Activated naive CD8-positive, alpha-beta T cell treated with anti-CD3 and anti-CD28 coated beads for 36 hours (primary cell): ENCODE measurements around the gene RAP1GDS1. TPM values are rescaled to one million over a fixed set of nuclear protein-coding genes. Genes with fewer than 3 reads are reported as not detected.
"Not testable (repeated sequence)": the region's sequence is repeated elsewhere in the genome, so short reads cannot be mapped to it uniquely, and the experiment has no call there.

Source experiments
- DNase-seq: peaks from one replicate; pipeline ENCODE4 v3.0.0; 2021
- H3K27ac Mint-ChIP-seq: one replicate; pipeline ENCODE4 v1.8.0; 2022; ENCODE audit warnings: mild to moderate bottlenecking, moderate library complexity, mixed read lengths
- H3K27me3 Mint-ChIP-seq: one replicate; pipeline ENCODE4 v1.8.0; 2022; ENCODE audit warnings: mild to moderate bottlenecking, mixed read lengths
- H3K36me3 Mint-ChIP-seq: one replicate; pipeline ENCODE4 v1.8.0; 2021; ENCODE audit warnings: mild to moderate bottlenecking, mixed read lengths
- H3K4me1 Mint-ChIP-seq: one replicate; pipeline ENCODE4 v1.8.0; 2021; ENCODE audit warnings: mixed read lengths
- H3K4me3 Mint-ChIP-seq: one replicate; pipeline ENCODE4 v1.8.0; 2022; ENCODE audit warnings: mild to moderate bottlenecking, moderate library complexity, mixed read lengths
- H3K9me3 Mint-ChIP-seq: one replicate; pipeline ENCODE4 v1.8.0; 2022; ENCODE audit warnings: mixed read lengths
- total RNA-seq, 2 experiments: library from RNA; stranded (reverse); gene quantifications; one replicate each; pipeline ENCODE4 v1.2.3, GENCODE V29; 2021

RAP1GDS1 gene
- total RNA-seq, 2 experiments from 2014 or later: 61.8 to 62.6 TPM

DNA sequence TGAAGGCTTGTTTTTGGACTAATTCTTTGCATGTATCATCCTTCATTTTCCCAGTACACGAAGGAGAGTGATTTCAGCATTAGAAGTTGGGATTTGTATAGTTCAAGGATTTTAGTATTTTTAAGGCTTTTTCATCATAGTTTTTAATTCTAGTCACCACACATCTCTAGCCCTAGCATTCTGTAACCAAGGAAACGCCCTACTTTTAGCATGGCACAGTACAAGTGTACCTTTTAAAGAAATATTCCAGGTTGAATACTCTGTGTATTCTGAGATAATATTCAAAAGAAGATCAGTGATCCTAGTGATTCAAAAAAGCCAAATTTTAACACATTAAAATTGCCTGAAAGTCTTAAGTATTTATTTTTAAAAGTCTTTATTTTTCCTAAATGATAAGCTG, 150.5 kb downstream of the RAP1GDS1 start:
- Mint-ChIP-seq H3K4me1 (peaks cover 4% of the 10 kb centered on the region), H3K27ac (no peak overlapping the region), H3K9me3 (peaks cover 6% of the 10 kb centered on the region), H3K27me3 (no peaks in the 10 kb centered on the region), H3K4me3 (no peak overlapping the region), H3K36me3 (peaks cover 42% of the 10 kb centered on the region)
- no peak for DNase-seq

DNA sequence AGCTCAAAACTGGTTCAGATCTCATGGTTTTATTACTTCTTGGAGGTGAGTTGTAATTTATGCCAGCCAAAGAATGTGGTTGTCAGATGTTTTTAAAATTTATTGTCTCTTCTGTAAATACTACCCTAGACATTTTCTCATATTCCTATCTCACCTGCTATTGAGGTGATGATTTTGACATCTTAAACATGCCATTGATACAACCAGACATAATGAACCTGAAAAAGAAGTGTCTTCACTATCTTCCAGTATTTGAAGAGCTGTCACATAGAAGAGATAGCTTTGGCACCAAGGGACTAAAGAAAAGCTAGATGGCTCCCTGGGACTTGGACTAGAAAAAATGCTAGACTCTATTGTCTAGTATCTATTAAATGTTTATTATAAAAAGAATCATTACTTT, 155.7 kb downstream of the RAP1GDS1 start:
- Mint-ChIP-seq H3K27ac (no peak overlapping the region), H3K27me3 (no peaks in the 10 kb centered on the region), H3K9me3 (peaks cover 6% of the 10 kb centered on the region), H3K4me3 (no peak overlapping the region), H3K4me1 (no peaks in the 10 kb centered on the region), H3K36me3 (peaks cover 39% of the 10 kb centered on the region)
- DNase-seq: no peak

DNA sequence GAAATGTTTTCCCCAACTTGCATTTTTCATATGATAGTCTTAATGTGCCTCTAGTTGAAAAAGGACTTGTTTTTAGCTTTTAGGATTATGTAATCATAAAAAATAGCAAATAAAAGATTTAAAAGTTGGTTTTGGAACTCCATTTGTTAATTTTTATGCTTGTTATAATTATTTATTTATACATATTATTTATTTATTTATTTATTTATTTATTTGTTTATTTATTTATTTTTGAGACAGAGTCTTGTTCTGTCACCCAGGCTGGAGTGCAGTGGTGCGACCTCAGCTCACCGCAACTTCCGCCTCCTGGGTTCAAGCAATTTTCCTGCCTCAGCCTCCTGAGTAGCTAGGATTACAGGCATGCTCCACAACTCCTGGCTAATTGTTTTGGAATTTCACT, 159.0 kb downstream of the RAP1GDS1 start:
- not testable (repeated sequence) for H3K27me3 Mint-ChIP-seq, H3K4me3 Mint-ChIP-seq, DNase-seq, H3K4me1 Mint-ChIP-seq, H3K27ac Mint-ChIP-seq, H3K9me3 Mint-ChIP-seq
- H3K36me3 Mint-ChIP-seq: peaks cover 52% of the 10 kb centered on the region

DNA sequence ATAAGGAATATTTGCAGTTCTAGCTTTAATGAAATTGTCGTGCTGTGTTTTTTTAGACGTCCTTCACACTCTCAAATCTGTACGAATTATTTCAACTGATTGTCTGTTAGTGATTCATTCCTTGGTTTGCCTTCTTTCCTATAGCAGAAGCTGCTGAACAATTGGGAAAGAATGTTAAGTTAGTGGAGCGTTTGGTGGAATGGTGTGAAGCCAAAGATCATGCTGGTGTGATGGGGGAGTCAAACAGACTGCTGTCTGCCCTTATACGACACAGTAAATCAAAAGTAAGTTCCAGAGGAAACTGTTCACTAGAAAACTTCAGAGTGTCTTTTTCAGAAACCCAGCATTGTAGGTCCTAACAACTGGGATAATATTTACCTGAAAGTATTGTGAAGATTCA, 159.9 kb downstream of the RAP1GDS1 start:
- H3K27me3 Mint-ChIP-seq: no peaks in the 10 kb centered on the region
- no peak overlapping the region for H3K4me3 Mint-ChIP-seq
- no peak for DNase-seq
- H3K4me1 Mint-ChIP-seq: peaks cover 11% of the 10 kb centered on the region
- peaks cover 59% of the 10 kb centered on the region for H3K36me3 Mint-ChIP-seq
- H3K9me3 Mint-ChIP-seq: peaks cover 8% of the 10 kb centered on the region
- H3K27ac Mint-ChIP-seq: no peak overlapping the region

DNA sequence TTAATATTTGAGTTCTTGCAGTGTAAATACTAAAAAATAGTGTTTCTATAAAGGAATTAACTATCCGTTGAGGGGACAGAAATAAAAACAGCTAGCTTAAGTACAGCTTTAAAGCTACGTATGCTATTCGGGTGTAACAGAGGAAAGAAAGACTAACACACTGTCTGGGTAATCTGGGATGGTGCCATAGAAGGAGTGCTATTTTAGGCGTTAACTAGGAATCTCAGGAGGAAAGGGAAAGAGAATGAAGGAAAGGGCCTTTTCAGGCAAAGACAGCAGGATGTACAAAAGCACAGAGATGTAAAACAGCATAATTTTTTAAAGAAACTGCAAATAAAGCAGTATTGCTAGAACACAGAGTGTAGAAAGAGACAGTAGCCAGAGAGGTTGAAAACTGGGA, 161.8 kb downstream of the RAP1GDS1 start:
- Mint-ChIP-seq H3K4me3 (no peak overlapping the region), H3K27ac (no peak overlapping the region), H3K27me3 (no peaks in the 10 kb centered on the region), H3K36me3 (peaks cover 66% of the 10 kb centered on the region), H3K9me3 (peaks cover 13% of the 10 kb centered on the region), H3K4me1 (peaks cover 24% of the 10 kb centered on the region)
- no peak for DNase-seq

DNA sequence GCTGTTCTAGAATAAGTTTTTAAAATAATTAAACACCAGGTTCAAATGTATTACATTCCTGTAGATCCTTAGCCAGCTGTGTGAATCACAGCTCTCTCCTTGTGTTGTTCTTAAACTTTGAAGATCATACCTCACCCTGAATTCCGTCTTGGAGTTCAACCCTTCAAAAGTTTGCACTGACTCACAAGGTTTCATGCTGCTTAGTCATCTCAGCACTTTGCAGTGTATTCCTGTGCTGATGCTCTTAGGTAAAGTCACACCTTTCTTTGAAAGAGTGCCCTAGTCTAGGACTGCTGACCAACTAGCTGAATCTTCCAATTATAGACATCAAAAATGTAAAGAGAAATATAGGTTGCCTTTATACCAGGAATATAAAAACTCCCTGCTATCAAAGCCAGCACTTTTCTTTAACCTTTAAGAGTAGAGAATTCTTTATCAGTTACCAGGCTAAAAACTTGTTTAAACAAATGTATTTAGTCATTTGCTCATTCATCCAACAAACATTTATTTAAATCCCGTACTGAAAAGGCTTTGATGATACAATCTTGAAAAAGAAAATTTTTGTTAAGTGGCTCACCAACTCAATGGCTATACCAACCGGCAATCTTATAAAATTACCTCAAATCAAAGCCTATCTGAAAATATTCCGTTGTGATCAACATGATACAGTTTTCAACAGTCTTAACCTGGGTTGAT, 169.7 kb downstream of the RAP1GDS1 start:
- no peak for DNase-seq
- Mint-ChIP-seq H3K9me3 (peaks cover 8% of the 10 kb centered on the region), H3K4me3 (no peak overlapping the region), H3K27ac (no peak overlapping the region), H3K27me3 (no peaks in the 10 kb centered on the region), H3K36me3 (peaks cover 33% of the 10 kb centered on the region), H3K4me1 (peaks cover 18% of the 10 kb centered on the region)

DNA sequence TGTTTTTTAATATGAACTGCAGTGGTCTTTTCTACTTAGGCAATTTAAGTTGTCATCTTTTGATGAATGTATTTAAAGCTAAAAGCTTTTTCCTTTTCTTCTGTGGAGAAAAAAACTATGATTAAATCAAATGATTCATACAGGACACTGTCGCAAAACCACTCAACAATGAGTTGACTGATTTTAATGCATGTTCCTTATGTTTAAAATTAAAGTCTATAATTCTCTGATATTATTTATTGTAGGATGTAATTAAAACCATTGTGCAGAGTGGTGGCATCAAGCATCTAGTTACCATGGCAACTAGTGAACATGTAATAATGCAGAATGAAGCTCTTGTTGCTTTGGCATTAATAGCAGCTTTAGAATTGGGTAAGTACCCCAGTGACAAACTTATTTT, 172.5 kb downstream of the RAP1GDS1 start:
- no peaks in the 10 kb centered on the region for H3K27me3 Mint-ChIP-seq
- peaks cover 2% of the 10 kb centered on the region for H3K4me1 Mint-ChIP-seq
- H3K36me3 Mint-ChIP-seq: peaks cover 34% of the 10 kb centered on the region
- DNase-seq: no peak
- no peak overlapping the region for H3K4me3 Mint-ChIP-seq
- H3K27ac Mint-ChIP-seq: no peak overlapping the region
- H3K9me3 Mint-ChIP-seq: no peaks in the 10 kb centered on the region

DNA sequence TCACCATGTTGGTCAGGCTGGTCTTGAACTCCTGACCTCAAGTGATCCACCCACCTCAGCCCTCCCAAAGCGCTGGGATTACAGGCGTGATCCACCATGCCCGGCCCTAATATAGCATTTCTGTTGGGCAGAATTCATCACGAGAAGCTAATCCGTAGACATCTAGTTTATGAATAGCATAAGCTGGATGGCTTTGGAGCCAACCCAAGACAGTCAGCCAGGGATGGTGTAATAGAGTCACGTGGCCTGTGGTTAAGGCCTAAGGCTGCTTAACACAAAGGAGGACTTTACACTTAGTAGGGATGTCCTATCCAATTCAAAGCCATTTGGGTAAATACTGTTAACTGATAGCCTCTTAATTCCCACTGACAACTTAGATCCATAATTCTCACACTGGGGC, 173.6 kb downstream of the RAP1GDS1 start:
- Mint-ChIP-seq H3K4me3 (no peak overlapping the region), H3K4me1 (peaks cover 2% of the 10 kb centered on the region), H3K27ac (no peak overlapping the region), H3K9me3 (no peaks in the 10 kb centered on the region), H3K27me3 (no peaks in the 10 kb centered on the region), H3K36me3 (peaks cover 38% of the 10 kb centered on the region)
- no peak for DNase-seq

DNA sequence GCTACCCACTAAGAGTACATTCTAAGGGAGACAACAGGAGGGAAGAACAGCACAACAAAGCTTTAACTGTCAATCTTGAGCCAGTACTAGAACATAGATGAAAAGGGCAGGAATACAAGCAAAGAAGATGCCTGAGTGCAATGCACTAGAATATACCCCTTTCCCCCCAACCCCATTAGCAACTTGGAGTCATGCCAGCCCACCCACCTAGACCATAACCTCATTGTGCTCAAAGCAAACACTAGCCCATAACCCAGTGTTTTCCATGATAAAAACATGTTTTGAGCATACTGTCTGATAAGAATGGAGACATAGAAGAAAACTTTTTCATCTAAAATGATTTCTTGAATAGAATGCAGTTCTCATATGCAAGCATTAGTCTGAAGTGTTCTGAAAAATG, 183.2 kb downstream of the RAP1GDS1 start:
- Mint-ChIP-seq H3K4me3 (no peak overlapping the region), H3K9me3 (no peaks in the 10 kb centered on the region), H3K27me3 (no peaks in the 10 kb centered on the region), H3K4me1 (peaks cover 31% of the 10 kb centered on the region), H3K27ac (no peak overlapping the region), H3K36me3 (peaks cover 45% of the 10 kb centered on the region)
- no peak for DNase-seq

DNA sequence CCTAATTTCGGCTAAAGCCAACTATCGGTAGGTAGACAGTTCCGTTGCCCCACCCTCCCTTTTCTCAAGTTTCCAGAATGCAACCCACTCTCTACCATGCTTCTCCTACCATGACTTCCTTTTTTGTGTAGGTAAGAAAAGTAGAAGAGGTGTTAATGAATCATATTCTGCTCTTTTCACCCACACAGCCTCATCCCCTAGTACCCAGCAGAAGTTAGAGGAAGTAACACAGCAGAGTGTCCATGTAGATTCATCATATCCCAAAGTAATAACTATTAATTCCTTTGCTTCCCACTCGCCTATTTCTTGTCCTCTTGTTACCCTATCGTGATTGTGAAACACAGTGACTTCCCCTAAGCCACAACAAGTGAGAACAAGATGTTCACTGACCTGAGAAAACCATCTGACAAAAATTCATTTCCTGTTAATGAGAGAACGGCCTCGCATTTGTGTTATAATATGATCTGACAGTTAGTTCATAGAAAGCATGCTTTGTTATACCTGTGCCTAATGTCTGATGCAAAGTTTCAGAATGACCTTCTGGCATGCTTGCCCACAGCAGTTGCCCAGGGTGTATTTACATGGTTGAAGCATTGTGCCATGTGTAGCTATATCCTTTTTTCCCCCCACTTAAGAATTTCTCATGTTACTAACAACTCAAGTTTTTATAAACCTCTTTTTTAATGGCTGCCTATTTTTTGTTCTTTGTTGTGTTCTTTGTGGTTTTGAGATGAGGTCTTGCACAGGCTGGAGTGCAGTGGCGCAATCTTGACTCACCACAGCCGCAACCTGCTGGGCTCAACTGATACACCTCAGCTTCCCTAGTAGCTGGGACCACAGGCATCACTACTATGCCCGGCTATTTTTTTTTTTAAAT, 185.6 kb downstream of the RAP1GDS1 start:
- H3K36me3 Mint-ChIP-seq: peaks cover 39% of the 10 kb centered on the region
- peaks cover 33% of the 10 kb centered on the region for H3K4me1 Mint-ChIP-seq
- H3K9me3 Mint-ChIP-seq: no peaks in the 10 kb centered on the region
- H3K4me3 Mint-ChIP-seq: peak overlapping the region; percentile 57
- peak; percentile 66 for DNase-seq
- H3K27ac Mint-ChIP-seq: peak overlapping the region; percentile 94
- no peaks in the 10 kb centered on the region for H3K27me3 Mint-ChIP-seq

DNA sequence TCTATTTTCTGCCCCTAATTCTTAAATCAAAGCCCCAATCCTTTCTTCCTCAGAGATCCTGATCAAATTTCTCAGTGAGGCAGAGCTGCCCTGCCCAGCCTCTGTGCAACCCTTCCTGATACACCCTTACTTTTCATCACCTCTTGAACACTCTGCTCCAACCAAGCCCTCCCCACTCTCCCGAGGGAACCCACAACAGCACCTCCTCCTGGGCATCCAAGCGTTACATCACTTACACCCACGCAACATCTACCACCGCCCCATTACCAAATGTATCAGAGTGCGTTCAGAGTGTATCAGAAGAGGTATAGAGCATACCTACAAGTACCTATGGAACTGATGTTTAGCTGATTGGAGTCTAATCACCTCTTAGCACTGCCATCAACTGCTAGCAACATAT, 186.5 kb downstream of the RAP1GDS1 start:
- Mint-ChIP-seq H3K27ac (peak overlapping the region; percentile 94), H3K4me3 (peak overlapping the region; percentile 57), H3K4me1 (peaks cover 33% of the 10 kb centered on the region), H3K9me3 (peaks cover 2% of the 10 kb centered on the region), H3K27me3 (no peaks in the 10 kb centered on the region), H3K36me3 (peaks cover 31% of the 10 kb centered on the region)
- DNase-seq: no peak

DNA sequence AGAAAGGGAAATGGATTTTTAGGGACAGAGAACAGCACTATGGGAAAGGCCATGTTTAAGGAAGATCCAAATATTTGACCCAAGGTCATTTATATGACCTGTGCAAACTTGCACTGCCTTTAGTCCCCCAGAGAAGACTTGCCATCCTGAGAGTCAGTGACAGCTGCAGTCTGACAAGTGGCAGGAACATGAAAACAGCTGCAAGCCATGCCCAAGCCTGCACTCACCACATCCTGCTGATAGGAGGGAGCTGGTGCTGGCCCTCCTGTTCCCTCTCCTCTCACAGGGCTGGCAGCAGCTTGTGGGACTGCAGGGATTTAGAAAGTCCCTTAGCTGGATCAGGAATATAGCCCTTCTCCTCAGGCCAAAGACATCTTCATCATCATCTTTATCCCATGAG, 187.7 kb downstream of the RAP1GDS1 start:
- H3K27me3 Mint-ChIP-seq: no peaks in the 10 kb centered on the region
- H3K9me3 Mint-ChIP-seq: peaks cover 6% of the 10 kb centered on the region
- no peak overlapping the region for H3K4me3 Mint-ChIP-seq
- H3K27ac Mint-ChIP-seq: no peak overlapping the region
- peaks cover 36% of the 10 kb centered on the region for H3K4me1 Mint-ChIP-seq
- no peak for DNase-seq
- peaks cover 27% of the 10 kb centered on the region for H3K36me3 Mint-ChIP-seq

DNA sequence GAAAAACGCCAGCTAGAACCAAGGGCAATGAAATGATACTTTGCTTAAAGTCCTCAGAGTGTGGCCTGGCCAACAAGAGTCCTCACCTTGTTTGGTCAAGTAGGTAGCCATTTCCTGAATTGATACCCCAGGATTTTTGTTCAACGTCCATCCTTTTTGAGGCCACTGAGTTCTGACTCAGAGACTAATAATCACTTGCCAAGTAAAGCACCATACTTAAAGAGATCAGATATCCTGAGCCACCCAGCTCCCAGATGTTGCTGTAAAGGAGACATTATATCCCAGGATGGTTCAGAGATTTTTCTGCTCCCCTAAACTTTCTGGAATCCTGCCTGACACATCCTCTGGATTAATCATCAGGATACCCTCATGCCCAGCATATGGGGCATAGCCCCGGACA, 190.9 kb downstream of the RAP1GDS1 start:
- H3K36me3 Mint-ChIP-seq: peaks cover 14% of the 10 kb centered on the region
- peaks cover 23% of the 10 kb centered on the region for H3K4me1 Mint-ChIP-seq
- no peak for DNase-seq
- no peak overlapping the region for H3K27ac Mint-ChIP-seq
- H3K27me3 Mint-ChIP-seq: no peaks in the 10 kb centered on the region
- no peak overlapping the region for H3K4me3 Mint-ChIP-seq
- H3K9me3 Mint-ChIP-seq: peaks cover 6% of the 10 kb centered on the region

DNA sequence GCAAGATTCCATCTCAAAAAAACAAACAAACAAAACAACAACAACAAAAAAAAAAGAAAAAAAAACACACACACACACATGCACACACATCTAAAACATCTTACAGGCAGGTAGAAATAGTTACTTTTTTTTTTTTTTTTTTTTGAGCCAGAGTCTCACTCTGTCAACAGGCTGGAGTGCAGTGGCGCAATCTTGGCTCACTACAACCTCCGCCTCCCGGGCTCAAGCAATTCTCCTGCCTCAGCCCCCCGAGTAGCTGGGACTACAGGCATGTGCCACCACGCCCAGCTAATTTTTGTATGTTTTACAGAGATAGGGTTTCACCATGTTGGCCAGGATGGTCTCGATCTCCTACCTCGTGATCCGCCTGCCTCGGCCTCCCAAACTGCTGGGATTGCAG, 196.2 kb downstream of the RAP1GDS1 start:
- not testable (repeated sequence) for DNase-seq, H3K4me1 Mint-ChIP-seq, H3K36me3 Mint-ChIP-seq, H3K27me3 Mint-ChIP-seq, H3K4me3 Mint-ChIP-seq, H3K27ac Mint-ChIP-seq
- H3K9me3 Mint-ChIP-seq: peaks cover 11% of the 10 kb centered on the region

DNA sequence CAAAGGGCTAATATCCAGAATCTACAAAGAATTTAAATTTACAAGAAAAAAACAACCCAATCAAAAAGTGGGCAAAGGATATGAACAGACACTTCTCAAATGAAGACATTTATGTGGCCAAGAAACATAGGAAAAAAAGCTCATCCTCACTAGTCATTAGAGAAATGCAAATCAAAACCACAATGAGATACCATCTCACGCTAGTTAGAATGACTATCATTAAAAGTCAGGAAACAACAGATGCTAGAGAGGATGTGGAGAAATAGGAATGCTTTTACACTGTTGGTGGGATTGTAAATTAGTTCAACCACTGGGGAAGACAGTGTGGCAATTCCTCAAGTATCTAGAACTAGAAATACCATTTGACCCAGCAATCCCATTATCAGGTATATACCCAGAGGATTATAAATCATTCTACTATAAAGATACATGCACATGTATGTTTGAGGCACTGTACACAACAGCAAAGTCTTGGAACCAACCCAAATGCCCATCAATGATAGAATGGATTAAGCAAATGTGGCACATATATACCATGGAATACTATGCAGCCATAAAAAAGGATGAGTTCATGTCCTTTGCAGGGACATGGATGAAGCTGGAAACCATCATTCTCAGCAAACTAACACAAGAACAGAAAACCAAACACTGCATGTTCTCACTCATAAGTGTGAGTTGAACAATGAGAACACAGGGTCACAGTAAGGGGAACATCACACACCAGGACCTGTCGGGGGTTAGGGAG, 200.1 kb downstream of the RAP1GDS1 start:
- not testable (repeated sequence) for H3K9me3 Mint-ChIP-seq, H3K4me3 Mint-ChIP-seq, H3K27ac Mint-ChIP-seq, H3K27me3 Mint-ChIP-seq, H3K4me1 Mint-ChIP-seq, H3K36me3 Mint-ChIP-seq, DNase-seq
